ENCODE data around the gene ACACA. TPM values are rescaled to one million over a fixed set of nuclear protein-coding genes. Genes with fewer than 3 reads are reported as not detected.

ACACA gene
- total RNA-seq, 4 donors from 2014 or later: 4.7 to 75.1 (median 41.9) TPM

DNA sequence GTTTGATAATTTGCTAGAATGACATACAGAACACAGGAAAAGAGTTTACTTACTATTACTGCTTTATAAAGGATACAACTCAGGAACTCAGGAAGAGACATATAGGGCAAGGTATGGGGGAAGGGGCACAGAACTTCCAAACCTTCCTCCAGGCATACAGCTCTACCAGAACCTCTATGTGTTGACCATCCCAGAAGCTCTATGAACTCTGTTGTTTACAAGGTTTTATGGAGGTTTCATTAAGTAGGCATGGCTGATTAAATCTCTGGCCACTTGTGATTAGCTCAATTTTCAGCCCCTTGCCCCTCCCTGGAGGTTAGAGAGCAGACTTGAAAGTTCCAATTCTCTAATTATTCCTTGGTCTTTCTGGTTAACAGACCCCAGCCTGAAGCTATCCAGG, 91.0 kb downstream of the ACACA start:
- intact Hi-C loops (cut with DNase I; ENCODE audit: low total_unique reads): no loop called here
- H3K4me3 ChIP-seq: no peak overlapping the region

DNA sequence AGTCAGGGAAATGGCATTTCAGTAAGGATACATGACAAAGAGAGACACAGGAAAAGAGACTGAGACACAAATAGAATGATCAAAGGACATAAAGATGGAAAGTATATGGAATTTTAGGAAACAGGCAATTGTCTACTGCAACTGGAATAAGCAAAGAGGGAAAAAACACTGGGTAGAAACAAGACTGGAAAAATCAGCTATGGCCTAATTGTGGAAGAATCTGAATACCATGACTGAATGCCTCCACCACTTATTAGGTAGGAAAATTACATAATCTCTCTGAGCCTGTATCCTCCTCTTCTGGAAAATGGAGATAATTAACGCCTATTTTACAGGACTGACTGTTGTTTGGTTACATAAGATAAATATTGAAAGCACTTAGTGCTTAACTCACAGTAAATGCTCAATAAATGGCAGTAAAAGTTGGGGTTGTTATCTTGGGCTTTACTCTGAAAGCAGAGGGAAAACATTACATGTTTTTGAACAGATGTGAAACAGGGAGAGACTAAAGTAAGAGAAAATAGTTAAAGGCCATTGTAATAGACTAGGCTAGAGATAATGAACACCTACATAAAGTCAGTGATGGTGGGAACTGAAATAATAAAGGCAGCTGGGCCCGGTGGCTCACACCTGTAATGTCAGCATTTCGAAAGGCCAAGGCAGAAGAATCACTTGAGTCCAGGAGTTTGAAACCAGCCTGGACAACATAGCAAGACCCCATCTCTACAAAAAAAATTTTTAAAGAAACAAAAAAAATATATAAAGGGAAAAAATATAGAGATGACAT, 94.3 kb downstream of the ACACA start:
- no peak for DNase-seq
- Histone ChIP-seq H3K9me3 (no peaks in the 10 kb centered on the region), H3K4me1 (no peaks in the 10 kb centered on the region), H3K4me3 (no peak overlapping the region), H3K27me3 (no peaks in the 10 kb centered on the region), H3K27ac (no peak overlapping the region), H3K36me3 (no peaks in the 10 kb centered on the region)
- TF ChIP-seq POLR2A (IDR thresholded peaks at IDR 0.05): no peak
- TF ChIP-seq, protein P1, sequence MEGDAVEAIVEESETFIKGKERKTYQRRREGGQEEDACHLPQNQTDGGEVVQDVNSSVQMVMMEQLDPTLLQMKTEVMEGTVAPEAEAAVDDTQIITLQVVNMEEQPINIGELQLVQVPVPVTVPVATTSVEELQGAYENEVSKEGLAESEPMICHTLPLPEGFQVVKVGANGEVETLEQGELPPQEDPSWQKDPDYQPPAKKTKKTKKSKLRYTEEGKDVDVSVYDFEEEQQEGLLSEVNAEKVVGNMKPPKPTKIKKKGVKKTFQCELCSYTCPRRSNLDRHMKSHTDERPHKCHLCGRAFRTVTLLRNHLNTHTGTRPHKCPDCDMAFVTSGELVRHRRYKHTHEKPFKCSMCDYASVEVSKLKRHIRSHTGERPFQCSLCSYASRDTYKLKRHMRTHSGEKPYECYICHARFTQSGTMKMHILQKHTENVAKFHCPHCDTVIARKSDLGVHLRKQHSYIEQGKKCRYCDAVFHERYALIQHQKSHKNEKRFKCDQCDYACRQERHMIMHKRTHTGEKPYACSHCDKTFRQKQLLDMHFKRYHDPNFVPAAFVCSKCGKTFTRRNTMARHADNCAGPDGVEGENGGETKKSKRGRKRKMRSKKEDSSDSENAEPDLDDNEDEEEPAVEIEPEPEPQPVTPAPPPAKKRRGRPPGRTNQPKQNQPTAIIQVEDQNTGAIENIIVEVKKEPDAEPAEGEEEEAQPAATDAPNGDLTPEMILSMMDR (IDR thresholded peaks at IDR 0.05): no peak
- intact Hi-C loops (cut with DNase I; ENCODE audit: low total_unique reads): no loop called here

More for the DNA sequence above, 91.0 kb downstream of the ACACA start:
- Histone ChIP-seq H3K27ac (no peak overlapping the region), H3K27me3 (no peaks in the 10 kb centered on the region), H3K9me3 (no peaks in the 10 kb centered on the region), H3K36me3 (no peaks in the 10 kb centered on the region), H3K4me1 (no peaks in the 10 kb centered on the region)
- DNase-seq: no peak
- TF ChIP-seq, protein P1 (IDR thresholded peaks at IDR 0.05): no peak
- TF ChIP-seq POLR2A (IDR thresholded peaks at IDR 0.05): no peak

DNA sequence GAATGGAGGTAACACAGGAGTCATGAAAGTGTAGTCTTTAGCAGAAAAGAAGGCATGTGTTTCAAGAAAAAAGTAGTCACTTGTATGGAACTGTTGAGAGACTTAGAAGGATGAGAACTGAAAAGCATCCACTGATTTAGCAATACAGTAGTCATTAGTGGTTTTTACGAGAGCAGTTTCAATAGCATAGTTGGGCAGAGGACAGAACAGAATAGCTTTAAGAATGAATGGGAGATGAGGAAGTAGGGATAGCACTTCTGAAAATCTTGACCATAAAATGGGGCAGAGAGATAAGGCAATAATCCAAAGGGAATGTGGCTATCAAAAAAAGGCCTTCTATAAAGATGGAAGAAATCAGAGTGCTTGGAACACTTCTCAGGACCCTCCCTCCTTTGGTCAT, 95.7 kb downstream of the ACACA start:
- Histone ChIP-seq H3K27ac (no peak overlapping the region), H3K4me1 (no peaks in the 10 kb centered on the region), H3K4me3 (no peak overlapping the region), H3K9me3 (no peaks in the 10 kb centered on the region), H3K27me3 (no peaks in the 10 kb centered on the region), H3K36me3 (no peaks in the 10 kb centered on the region)
- intact Hi-C loops (cut with DNase I; ENCODE audit: low total_unique reads): no loop called here
- no peak for TF ChIP-seq POLR2A (IDR thresholded peaks at IDR 0.05)
- TF ChIP-seq, protein P1 (IDR thresholded peaks at IDR 0.05): no peak
- DNase-seq: no peak

DNA sequence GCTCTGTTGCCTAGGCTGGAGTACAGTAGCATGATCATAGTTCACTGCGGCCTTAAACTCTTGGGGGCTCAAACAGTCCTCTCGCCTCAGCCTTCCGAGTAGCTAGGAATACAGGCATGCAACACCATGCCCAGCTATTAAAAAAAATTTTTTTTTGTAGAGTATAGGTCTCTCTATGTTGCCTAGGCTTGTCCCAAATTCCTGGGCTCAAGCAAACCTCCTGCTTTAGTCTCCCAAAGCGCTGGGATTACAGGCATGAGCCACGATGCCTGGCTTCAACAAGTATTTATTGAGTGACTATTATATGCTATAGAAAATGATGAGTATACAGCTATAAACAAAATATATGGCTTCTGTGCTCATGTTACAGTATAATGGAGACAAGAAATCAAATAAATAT, 97.6 kb downstream of the ACACA start:
- Histone ChIP-seq H3K27me3 (no peaks in the 10 kb centered on the region), H3K4me1 (no peaks in the 10 kb centered on the region), H3K36me3 (no peaks in the 10 kb centered on the region), H3K9me3 (no peaks in the 10 kb centered on the region), H3K4me3 (no peak overlapping the region), H3K27ac (no peak overlapping the region)
- DNase-seq: no peak
- intact Hi-C loops (cut with DNase I; ENCODE audit: low total_unique reads): no loop called here
- TF ChIP-seq, protein P1 (IDR thresholded peaks at IDR 0.05): no peak
- no peak for TF ChIP-seq POLR2A (IDR thresholded peaks at IDR 0.05)

DNA sequence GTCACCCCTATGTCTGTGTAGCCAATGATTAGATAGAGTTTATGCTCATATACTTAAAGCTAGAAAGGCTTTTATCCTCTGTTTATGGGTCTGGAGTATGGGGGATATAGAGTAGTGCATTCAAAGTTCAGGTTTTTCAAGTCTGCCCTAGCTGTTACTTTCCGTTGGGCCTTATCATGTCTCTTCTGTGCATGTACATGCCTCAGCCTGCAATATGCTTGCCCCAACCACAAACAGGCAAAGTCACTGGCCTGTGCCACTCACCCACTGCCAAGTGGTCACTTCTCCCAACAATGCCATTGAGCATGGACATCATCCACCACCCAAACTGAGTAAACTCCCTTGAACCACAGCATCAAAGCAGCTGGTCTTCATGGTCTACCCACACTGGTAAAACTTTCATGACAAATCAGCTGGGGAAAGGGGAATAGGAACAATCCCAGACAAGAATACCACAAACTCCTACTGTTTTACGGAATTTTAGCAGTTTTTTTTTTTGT, 101.2 kb downstream of the ACACA start:
- peaks cover 0 to 2% of the 10 kb centered on the region in 2 donors for H3K4me1 ChIP-seq
- no peaks in the 10 kb centered on the region for H3K27me3 ChIP-seq
- H3K27ac ChIP-seq: no peak overlapping the region
- no peak overlapping the region for H3K4me3 ChIP-seq
- no peak for TF ChIP-seq POLR2A (IDR thresholded peaks at IDR 0.05)
- TF ChIP-seq, protein P1 (IDR thresholded peaks at IDR 0.05): no peak
- no peaks in the 10 kb centered on the region for H3K36me3 ChIP-seq
- no peak for DNase-seq
- no peaks in the 10 kb centered on the region for H3K9me3 ChIP-seq
- intact Hi-C loops (cut with DNase I; ENCODE audit: low total_unique reads): no loop called here

Measured in uterus (tissue), 4 donors.